GM19351 (cell line): Measurements from ENCODE around the gene HNMT.
"Not testable (repeated sequence)": the region's sequence is repeated elsewhere in the genome, so short reads cannot be mapped to it uniquely, and the experiment has no call there.

Source experiments
- ATAC-seq: cut with Tn5 transposase; IDR thresholded peaks from one replicate; pipeline ENCODE4 v1.9.1; 2021; ENCODE audit warnings: mild to moderate bottlenecking, moderate library complexity; ENCODE audit not compliant: unreplicated experiment

Gene HNMT

GRCh38 chr2:137964066-137964858, at the start of gene HNMT:
HNMT (plus strand) TSS chr2:137964473; CDS start chr2:137964492, 19 bp downstream.
- no peak for ATAC-seq

DNA sequence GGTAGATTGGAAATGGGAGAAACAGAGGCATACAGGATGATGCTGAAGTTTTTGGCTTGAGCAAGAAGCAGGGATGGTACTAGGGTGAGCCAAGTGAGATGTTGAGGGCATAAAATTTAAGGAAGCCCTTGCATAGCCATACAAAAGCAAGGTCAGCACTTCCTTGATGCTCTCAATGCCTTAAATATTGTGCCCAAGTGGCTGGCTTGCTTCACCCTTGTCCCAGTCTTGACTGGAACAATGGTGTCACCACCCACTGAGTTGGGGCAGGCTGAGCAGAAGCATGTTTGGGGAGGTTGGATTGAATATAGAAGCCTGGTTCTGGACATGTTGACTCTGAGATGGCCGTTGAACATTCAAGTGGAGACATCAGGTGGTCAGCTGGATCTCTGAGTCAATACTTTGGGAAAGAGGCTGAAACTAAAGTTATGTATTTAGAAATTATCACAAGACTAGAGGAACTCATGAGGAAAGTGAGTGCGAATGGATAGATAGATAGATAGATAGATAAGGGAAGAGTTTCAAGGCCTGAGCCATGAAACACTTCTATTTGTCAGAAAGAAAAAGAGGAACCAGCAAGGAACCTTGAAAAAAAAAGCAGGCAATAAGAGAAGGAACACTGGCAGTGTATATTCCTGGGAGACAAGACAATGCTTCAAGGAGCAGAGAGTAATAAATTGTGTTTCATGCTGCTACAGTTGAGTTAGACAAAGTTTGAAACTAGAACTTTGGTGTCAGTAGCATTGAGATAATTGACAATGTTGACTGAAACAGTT, 43.0 kb upstream of the HNMT start:
- ATAC-seq, result no peak

- not testable (repeated sequence) for ATAC-seq
Observed at GRCh38 chr2:137922171-137922570, 42.1 kb upstream of the HNMT start.

DNA sequence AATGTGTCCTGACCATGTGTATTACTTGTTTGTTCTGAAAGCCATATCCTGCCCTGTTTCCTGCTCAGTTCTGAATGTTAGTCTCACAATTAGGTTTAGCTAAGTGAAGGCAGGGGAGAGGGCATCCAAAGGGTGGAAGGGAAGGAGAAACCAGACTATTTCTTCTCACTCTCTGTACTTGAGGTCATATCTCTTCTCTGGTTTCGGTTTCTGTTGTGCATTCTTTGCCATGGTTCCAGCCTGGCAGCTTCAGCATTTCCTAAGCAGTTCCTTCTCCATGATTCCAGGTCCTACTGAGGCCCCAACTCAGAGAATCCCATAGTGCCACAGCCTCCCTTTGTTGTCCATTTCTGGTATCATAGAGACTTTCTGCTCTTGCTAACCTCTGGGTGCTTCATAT, 40.3 kb upstream of the HNMT start:
- no peak for ATAC-seq

DNA sequence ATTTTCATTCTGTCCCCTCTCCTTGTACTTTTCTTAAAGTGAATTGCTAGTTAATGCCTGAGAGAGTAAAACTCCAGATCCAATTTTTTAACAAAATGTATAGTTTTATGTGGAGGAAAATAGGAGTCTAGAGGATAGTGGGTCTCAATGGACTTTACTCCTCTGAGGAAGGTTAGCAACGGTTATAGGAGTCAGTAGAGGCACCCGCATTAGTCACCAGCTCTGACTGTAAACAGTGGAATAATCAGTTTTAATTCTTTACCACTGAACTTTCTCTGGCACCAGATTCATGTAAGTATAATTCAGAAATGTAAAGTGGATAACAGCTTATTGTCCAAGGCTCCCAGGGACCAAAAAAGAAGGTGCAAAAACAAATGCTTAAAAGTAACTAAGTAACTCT, 38.7 kb upstream of the HNMT start:
- ATAC-seq, result no peak

GRCh38 chr2:137927846-137928245, 36.4 kb upstream of the HNMT start:
- ATAC-seq, result no peak

DNA sequence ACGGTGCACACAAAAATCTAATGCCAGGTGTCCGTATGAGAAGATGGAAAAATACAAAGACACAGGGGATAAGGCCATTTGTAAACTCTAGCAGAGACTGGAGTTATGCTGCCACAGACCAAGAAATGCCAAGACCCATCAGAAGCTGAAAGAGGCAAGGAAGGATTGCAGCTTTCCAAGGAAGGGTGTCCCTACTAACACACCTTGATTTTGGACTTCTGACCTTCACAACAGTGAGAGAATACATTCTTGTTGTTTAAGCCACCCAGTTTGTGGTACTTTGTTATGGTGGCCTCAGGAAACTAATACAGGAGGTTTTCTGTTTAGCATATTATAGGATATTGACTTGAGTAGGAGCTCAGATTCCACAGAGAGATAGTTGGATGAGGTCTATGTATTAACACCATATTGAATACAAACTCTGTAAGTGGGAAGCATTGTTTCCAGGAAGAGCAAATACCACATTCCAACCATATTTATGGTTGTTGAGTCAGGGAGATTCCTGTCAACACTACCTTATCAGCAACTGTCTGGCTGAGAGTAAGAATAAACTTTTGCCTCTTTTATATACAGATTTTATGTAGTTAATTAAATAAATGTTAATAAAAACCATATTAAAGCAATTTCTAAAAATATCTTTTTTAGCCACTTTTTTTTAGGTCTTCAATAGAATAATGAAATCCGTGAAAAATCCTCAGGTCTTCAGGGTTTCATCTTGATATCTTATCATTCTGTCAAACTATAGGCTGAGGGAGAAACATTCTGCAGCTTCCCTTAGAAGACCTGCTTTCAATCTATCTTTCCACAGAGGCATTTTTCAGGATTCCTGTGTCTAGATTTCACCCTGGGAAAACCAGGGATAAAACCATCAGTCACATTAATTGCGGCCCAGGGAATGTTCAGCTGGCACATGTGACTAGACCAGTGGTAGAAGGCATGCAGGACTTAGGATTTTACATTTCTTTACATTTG, 35.4 kb upstream of the HNMT start:
- no peak for ATAC-seq

- ATAC-seq, result no peak
Observed at GRCh38 chr2:137929519-137929916, 34.8 kb upstream of the HNMT start.

DNA sequence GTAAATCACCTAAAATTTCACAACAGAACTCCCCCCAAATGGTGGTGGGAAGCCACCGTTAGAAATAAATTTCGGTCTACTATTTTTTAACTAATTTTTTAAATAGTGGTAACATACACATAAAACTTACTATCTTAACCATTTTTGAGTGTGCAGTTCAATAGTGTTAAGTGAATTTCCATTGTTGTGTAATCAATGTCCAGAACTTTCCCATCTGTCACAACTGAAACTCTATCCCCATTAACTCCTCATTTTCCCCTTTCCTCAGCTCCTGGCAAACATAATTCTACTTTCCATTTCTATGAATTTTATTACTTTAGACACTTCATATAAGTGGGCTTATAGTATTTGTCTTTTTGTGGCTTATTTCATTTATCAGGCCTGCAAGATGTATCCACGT, 34.1 kb upstream of the HNMT start:
- ATAC-seq, result no peak

DNA sequence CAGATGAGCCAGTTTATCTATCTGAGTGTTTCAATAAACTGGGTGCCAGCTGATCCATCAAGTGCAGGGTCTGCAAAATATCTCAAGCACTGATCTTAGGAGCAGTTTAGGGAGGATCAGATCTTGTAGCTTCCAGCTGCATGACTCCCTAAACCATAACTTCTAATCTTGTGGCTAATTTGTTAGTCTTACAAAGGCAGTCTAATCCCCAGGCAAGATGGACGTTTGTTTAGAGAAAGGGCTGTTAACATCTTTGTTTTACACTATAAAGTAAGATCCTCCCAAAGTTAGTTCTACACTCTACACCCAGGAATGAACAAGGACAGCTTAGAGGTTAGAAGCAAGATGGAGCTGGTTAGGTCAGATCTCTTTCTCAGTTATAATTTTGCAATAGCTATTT, 28.7 kb upstream of the HNMT start:
- ATAC-seq, result no peak

GRCh38 chr2:137937246-137937645, 27.0 kb upstream of the HNMT start:
- no peak for ATAC-seq

DNA sequence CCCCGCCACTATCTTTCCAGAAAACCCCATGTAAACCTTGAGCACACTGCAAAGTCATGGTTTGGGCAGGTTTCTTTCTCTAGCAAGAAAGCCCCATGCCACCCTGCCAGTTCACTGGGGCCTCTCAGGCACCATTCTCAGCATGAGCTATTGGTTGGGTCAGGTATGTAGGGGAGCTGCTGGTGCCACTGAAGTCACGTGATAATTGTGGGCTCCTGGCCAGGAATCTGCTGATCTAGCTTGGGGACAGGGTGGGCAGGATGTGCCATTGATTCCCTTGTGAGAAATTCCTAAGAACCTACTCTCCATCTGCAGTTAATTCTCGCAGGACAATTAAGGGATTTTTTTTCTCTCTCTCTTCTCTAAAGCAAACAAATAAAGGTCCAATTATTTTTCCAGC, 26.5 kb upstream of the HNMT start:
- ATAC-seq, result no peak

DNA sequence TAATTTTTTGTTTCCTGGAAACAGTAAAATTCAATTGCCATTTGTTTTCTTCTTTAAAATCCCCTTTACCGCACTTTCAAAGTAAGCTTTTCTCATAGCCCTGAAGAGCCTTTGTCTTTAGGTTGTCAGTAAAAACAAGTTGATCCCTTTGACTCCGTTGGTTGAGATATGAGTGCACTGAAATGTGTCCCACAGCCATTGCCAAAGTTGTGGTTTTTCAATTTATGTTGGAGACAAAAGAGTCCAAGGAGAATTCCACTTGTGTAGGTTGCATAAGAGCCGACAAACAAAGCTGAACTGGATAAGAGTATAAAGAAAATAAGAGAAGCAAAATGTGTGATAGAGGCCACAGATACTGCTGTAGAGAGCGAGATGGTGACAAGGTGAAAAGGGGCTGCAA, 26.1 kb upstream of the HNMT start:
- no peak for ATAC-seq

- no peak for ATAC-seq
Observed at GRCh38 chr2:137939026-137939425, 25.2 kb upstream of the HNMT start.

DNA sequence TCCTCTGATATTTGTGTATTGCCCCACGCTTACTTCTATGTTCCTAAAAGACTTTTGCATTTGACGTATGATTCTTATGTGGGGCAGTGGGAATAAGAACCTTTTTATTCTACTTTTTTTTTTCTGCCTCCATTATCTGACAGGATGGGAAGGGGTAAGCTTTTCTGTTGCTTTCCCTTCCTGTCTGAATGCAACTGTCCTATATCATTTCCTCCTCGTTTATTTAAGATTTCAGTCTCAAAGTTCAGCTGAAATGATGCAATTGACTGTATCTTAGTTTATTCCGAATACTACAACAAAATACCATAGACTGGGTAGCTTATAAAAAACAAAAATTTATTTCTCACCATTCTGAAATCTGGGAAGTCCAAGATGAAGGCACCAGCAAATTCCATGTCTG, 24.1 kb upstream of the HNMT start:
- ATAC-seq, result no peak

GRCh38 chr2:137942037-137942832, 22.0 kb upstream of the HNMT start:
- ATAC-seq, result no peak

DNA sequence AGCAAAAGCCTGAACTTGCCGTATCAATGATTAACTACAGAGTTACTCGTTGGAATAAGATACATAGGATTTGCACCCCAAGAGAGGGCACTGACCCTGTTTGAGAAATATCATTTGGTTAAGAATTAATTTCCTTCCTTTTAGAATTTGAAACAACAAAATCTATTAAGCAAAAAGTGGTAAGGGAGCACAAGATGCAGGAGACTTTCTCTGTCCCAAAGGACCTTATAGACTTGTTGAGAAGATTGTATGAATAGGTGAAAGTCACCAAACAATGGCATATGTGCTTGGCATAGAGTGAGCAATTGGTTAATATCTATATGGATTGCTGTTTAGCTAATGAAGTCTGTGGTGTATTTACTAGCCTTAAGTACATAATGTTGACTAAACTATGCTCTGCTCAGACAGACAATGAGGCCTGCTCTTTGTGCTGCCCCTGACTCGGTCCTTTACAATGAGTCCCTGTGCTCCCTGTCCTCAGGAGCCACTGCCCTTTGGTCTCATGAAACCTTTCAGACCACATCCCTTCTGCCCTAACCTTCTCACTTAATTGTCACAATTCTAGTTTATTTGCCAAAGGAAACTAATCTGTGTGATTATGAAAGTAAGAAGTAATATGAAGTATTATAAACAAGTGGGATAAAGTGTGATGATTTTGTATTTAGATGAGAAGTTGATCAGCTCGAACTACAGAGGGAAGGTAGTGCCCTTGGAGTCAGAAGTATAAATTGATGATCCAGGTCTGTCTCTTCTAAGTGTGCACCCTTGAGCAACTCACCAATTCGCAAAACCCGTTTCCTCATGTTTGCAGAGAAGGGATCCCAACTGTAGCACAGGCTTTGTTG, 21.2 kb upstream of the HNMT start:
- no peak for ATAC-seq

DNA sequence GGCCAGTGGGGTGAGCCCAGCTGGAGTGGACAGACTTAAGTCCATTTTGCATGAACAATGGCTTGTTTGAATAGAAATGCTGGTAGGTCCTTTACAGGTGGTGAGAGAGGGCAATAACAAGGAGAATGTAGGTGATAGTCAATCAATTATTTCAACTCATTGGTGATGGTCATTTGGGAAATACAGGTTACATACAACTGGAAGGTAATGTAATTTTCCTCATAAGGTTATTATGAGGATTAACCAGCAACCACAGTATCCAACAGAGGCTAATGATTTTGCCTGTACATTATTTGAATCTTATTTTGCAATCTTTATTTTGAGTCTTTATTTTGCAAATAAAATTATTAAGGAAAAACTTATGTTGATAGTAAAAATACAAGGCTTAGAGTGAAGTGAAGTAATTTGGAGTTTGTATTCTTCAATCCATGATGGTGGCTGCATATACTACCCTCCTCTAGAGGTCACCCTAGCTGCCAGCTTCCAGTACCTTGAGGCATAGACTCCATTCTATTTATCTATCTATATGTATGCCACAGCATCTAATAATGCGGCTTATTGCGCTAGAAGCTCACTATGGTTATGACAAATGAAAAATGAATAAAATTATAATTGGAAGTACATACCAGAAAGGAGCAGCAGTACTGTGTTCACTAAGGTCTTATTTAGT, 20.5 kb upstream of the HNMT start:
- no peak for ATAC-seq

- ATAC-seq, result no peak
Observed at GRCh38 chr2:137944714-137945113, 19.6 kb upstream of the HNMT start.
